LNCaP clone FGC (cell line): ENCODE measurements around the gene IQCC.
A peak's percentile ranks its signal among the peaks of the same experiment; 100 is the strongest.

Source experiments
- DNase-seq: peaks from one replicate; pipeline ENCODE4 v3.0.0-alpha.2; 2011; ENCODE audit warnings: low read depth
- H3K4me3 ChIP-seq: 2 replicates; pipeline ENCODE4 v1.5.1; 2011; ENCODE audit warnings: mild to moderate bottlenecking, low read depth, low read length, control low read depth
- CTCF ChIP-seq: IDR thresholded peaks from 2 replicates; pipeline ENCODE4 v1.5.1; 2012; ENCODE audit warnings: mild to moderate bottlenecking; ENCODE audit not compliant: control insufficient read depth, insufficient read depth; ENCODE audit errors: extremely low read depth

IQCC gene

DNA sequence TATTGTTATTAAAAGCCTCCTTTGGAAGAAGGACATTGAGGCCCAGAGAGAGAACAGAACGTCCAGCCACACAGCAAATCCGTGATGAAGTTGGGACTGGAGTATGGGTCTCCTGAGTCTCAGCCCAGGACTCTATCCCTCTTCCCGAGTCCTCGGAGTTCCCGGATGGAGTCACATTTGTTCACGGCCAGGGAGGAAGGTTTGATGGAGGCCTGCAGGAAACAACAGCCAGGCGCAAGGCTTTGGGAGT is 26.4 kb upstream of the IQCC start:
- H3K4me3 ChIP-seq, result peak overlapping the region; percentile 71
- no peak for TF ChIP-seq CTCF
- DNase-seq, result no peak

DNA sequence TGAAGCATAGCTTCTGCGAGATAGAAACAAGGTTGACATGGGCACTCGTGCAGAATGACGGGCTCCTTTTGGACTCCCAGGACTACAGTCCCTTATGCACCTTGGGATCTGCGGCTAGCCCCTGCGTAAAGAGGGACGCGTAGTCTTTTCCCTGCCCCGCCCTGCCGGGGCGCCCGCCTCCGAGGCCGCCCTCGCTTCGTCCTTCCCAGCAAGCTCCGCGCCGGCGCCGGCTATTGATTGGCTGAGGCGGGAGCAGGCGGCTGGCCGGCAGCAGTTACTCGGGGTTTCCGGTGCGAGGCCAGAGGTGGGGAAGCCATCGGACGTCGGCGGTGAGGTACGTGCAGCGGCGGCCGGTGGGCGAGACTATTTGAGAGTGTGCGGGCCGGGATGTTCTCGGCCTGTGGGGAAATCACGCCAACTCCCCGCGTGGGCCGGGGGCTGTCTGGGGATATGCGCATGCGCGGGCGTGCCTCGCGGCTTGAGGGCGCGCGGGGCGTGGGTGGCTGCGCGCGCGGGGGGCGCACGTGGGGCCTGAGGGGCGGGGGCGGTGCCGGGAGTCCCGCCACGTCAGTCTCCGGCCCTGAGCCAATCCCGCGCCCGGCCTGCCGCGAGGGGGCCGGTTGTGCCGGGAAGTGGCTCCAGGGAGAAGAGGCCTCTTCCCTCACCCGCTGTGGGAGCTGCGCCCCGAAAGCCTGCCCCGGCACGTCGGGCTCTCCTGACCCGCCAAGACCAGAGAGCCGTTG is 25.9 kb upstream of the IQCC start, which contains the start of gene TXLNA:
Gene TXLNA, plus strand, starts transcription at position 233 of the 743 bp plus-strand sequence. CDS start 671 bp downstream, outside the sequence.
- peak; percentile 59 for DNase-seq
- TF ChIP-seq CTCF, result no peak
- peak within 1 kb of the TSS; percentile 71 for H3K4me3 ChIP-seq

- no peak for TF ChIP-seq CTCF
- peak overlapping the region; percentile 71 for H3K4me3 ChIP-seq
- no peak for DNase-seq
These were observed 25.0 kb upstream of the IQCC start for GRCh38 chr1:32180186-32181060.

- no peak for TF ChIP-seq CTCF
- DNase-seq, result no peak
- H3K4me3 ChIP-seq, result peak overlapping the region; percentile 71
These were observed 24.4 kb upstream of the IQCC start for GRCh38 chr1:32181065-32181464.

DNA sequence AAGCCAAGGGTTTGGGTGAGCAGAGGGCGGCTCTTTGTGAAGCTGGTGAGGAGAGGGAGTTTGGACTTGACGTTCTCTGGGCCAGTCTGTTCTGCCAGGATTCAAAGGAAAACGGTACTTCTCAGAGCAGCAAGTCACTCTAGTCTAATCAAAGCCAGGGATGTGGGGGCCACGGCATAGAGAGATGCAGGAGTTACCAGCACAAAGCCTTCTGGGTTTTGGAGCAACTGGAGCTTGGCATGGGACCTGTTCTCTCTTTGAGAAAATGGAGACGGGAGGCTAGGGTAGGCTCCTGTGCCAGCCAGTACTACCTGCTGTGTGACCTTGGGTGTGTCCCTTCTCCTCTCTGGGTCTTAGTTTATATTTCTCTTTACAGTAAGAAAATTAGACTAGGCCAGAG is 23.9 kb upstream of the IQCC start:
- no peak overlapping the region for H3K4me3 ChIP-seq
- no peak for DNase-seq
- TF ChIP-seq CTCF, result no peak

DNA sequence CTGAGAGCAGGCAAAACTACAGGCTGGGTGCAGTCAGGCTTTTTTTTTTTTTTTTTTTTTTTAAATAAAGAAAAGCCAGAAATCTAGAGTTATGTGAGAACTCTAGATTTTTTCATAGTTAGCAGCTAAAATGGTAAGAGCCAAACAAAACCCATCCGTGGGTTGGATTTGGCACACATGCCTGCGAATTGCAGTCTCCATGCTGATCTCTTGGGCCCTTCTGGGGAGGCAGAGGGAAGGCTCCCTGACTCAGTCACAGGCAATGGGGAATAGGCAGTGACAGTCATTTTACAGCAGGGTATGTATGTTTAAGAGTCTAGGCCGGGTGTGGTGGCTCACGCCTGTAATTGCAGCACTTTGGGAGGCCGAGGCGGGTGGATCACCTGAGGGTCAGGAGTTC is 23.4 kb upstream of the IQCC start:
- no peak for TF ChIP-seq CTCF
- H3K4me3 ChIP-seq, result no peak overlapping the region
- DNase-seq, result no peak

DNA sequence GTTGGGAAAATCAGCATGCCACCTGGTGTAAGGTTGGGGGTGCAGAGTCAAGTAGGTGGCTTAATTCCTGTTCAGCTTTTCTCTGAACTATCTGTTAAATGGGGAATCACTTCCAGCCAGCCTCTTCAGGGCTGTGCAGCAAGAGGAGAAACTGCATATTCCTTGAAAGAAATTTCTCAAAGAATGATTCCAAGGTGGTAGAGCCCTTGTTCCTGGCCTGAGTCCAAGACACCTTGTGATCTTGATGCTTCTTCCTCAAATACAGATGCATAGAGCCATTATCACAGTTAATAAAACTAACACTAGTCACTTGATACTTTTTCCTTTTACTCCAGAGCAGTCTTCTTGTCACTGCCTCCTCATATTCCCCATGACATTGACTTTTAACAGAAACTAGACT is 20.8 kb upstream of the IQCC start:
- no peak for DNase-seq
- no peak overlapping the region for H3K4me3 ChIP-seq
- TF ChIP-seq CTCF, result no peak
